Activated CD4-positive, alpha-beta T cell treated with anti-CD3 and anti-CD28 coated beads, Interleukin-2, amount 10 ng/mL, durations not matched to agents 24 days and 14 days (primary cell): ENCODE measurements around the gene HINFP. TPM values are rescaled to one million over a fixed set of nuclear protein-coding genes. Genes with fewer than 3 reads are reported as not detected.
A peak's percentile ranks its signal among the peaks of the same experiment; 100 is the strongest.
"Not testable (repeated sequence)": the region's sequence is repeated elsewhere in the genome, so short reads cannot be mapped to it uniquely, and the experiment has no call there.

Source experiments
- DNase-seq: peaks from one replicate; pipeline ENCODE4 v3.0.0; 2022
- H3K27ac Mint-ChIP-seq: one replicate; pipeline ENCODE4 v1.8.0; 2022; ENCODE audit warnings: mild to moderate bottlenecking, mixed read lengths
- H3K27me3 Mint-ChIP-seq: one replicate; pipeline ENCODE4 v1.8.0; 2022; ENCODE audit warnings: mixed read lengths
- H3K36me3 Mint-ChIP-seq: one replicate; pipeline ENCODE4 v1.8.0; 2022; ENCODE audit warnings: low read depth, mild to moderate bottlenecking, mixed read lengths
- H3K4me1 Mint-ChIP-seq: one replicate; pipeline ENCODE4 v1.8.0; 2021; ENCODE audit warnings: mixed read lengths
- H3K4me3 Mint-ChIP-seq: one replicate; pipeline ENCODE4 v1.8.0; 2022; ENCODE audit warnings: mild to moderate bottlenecking, moderate library complexity, mixed read lengths
- H3K9me3 Mint-ChIP-seq: one replicate; pipeline ENCODE4 v1.8.0; 2021; ENCODE audit warnings: mixed read lengths
- intact Hi-C: fragments of 100-400 bp; cut with micrococcal nuclease; formaldehyde crosslinking; loops from one replicate; pipeline ENCODE4 v1.15.1; 2023
- total RNA-seq: library from RNA; stranded (reverse); gene quantifications from 2 replicates; pipeline ENCODE4 v1.2.3, GENCODE V29; 2022

HINFP gene
- total RNA-seq, 1 donor from 2014 or later = 41.4 TPM

- H3K36me3 Mint-ChIP-seq = no peaks in the 10 kb centered on the region
- H3K4me1 Mint-ChIP-seq = no peaks in the 10 kb centered on the region
- no peak overlapping the region for H3K27ac Mint-ChIP-seq
- intact Hi-C loops = no loop called here
- no peaks in the 10 kb centered on the region for H3K9me3 Mint-ChIP-seq
- no peak for DNase-seq
- no peak overlapping the region for H3K4me3 Mint-ChIP-seq
- H3K27me3 Mint-ChIP-seq = peaks cover 2% of the 10 kb centered on the region
These were observed 40.5 kb downstream of the HINFP start for GRCh38 chr11:119161871-119162270.

- H3K4me1 Mint-ChIP-seq = peaks cover 9% of the 10 kb centered on the region
- no peak for DNase-seq
- no peaks in the 10 kb centered on the region for H3K36me3 Mint-ChIP-seq
- H3K27ac Mint-ChIP-seq = no peak overlapping the region
- no peaks in the 10 kb centered on the region for H3K9me3 Mint-ChIP-seq
- no peak overlapping the region for H3K4me3 Mint-ChIP-seq
- H3K27me3 Mint-ChIP-seq = no peaks in the 10 kb centered on the region
- intact Hi-C loops = no loop called here
These were observed 45.1 kb downstream of the HINFP start for GRCh38 chr11:119166368-119167076.

GRCh38 chr11:119167077-119167458 lies 45.7 kb downstream of the HINFP start:
- H3K27me3 Mint-ChIP-seq, DNase-seq, H3K36me3 Mint-ChIP-seq, intact Hi-C loops, H3K27ac Mint-ChIP-seq, H3K4me3 Mint-ChIP-seq, H3K9me3 Mint-ChIP-seq: not testable (repeated sequence)
- peaks cover 11% of the 10 kb centered on the region for H3K4me1 Mint-ChIP-seq

- Mint-ChIP-seq H3K27me3 (no peaks in the 10 kb centered on the region), H3K4me1 (peaks cover 16% of the 10 kb centered on the region), H3K9me3 (no peaks in the 10 kb centered on the region), H3K4me3 (peak overlapping the region; percentile 94), H3K36me3 (peaks cover 2% of the 10 kb centered on the region), H3K27ac (peak overlapping the region; percentile 84)
- no peak for DNase-seq
- intact Hi-C loops = loop anchor here (1.0 to 2.0 kb wide), 5 partner anchors 21 to 155 kb away; partner anchors contain the start of gene HINFP
These were observed 46.6 kb downstream of the HINFP start for GRCh38 chr11:119167933-119168332.

- H3K4me3 Mint-ChIP-seq = peak within 1 kb of the TSS; percentile 94
- DNase-seq = peak; percentile 95
- H3K4me1 Mint-ChIP-seq = peaks cover 16% of the 10 kb centered on the region
- peaks cover 4% of the 10 kb centered on the region for H3K36me3 Mint-ChIP-seq
- peak within 1 kb of the TSS; percentile 94 for H3K27ac Mint-ChIP-seq
- no peaks in the 10 kb centered on the region for H3K9me3 Mint-ChIP-seq
- intact Hi-C loops = loop anchor here (1.0 to 2.0 kb wide), 5 partner anchors 22 to 154 kb away; partner anchors contain the start of gene HINFP
- no peaks in the 10 kb centered on the region for H3K27me3 Mint-ChIP-seq
These were observed 47.3 kb downstream of the HINFP start, which contains the start of gene NLRX1 for GRCh38 chr11:119168471-119169281. NLRX1 (plus strand) TSS chr11:119168725; CDS start chr11:119171404, 2,679 bp downstream.

GRCh38 chr11:119169282-119169719 lies 47.9 kb downstream of the HINFP start:
- Mint-ChIP-seq H3K9me3 (no peaks in the 10 kb centered on the region), H3K4me1 (peaks cover 16% of the 10 kb centered on the region), H3K27me3 (no peaks in the 10 kb centered on the region), H3K4me3 (peak overlapping the region; percentile 94), H3K36me3 (peaks cover 8% of the 10 kb centered on the region), H3K27ac (peak overlapping the region; percentile 94)
- intact Hi-C loops = loop anchor here (2.0 kb wide), 4 partner anchors 22 to 154 kb away; partner anchors contain the start of gene HINFP
- peak; percentile 79 for DNase-seq

GRCh38 chr11:119172513-119172912 lies 51.1 kb downstream of the HINFP start:
- H3K36me3 Mint-ChIP-seq = peaks cover 20% of the 10 kb centered on the region
- peaks cover 22% of the 10 kb centered on the region for H3K4me1 Mint-ChIP-seq
- intact Hi-C loops = no loop called here
- H3K9me3 Mint-ChIP-seq = no peaks in the 10 kb centered on the region
- no peak overlapping the region for H3K4me3 Mint-ChIP-seq
- no peaks in the 10 kb centered on the region for H3K27me3 Mint-ChIP-seq
- peak; percentile 65 for DNase-seq
- H3K27ac Mint-ChIP-seq = peak overlapping the region; percentile 8

GRCh38 chr11:119173453-119173852 lies 52.1 kb downstream of the HINFP start:
- H3K9me3 Mint-ChIP-seq = no peaks in the 10 kb centered on the region
- intact Hi-C loops = no loop called here
- H3K36me3 Mint-ChIP-seq = peaks cover 23% of the 10 kb centered on the region
- no peak overlapping the region for H3K27ac Mint-ChIP-seq
- H3K4me3 Mint-ChIP-seq = no peak overlapping the region
- peaks cover 21% of the 10 kb centered on the region for H3K4me1 Mint-ChIP-seq
- DNase-seq = no peak
- H3K27me3 Mint-ChIP-seq = no peaks in the 10 kb centered on the region

GRCh38 chr11:119175493-119176077 lies 54.2 kb downstream of the HINFP start:
- peaks cover 17% of the 10 kb centered on the region for H3K4me1 Mint-ChIP-seq
- H3K9me3 Mint-ChIP-seq = no peaks in the 10 kb centered on the region
- H3K27me3 Mint-ChIP-seq = no peaks in the 10 kb centered on the region
- no peak overlapping the region for H3K4me3 Mint-ChIP-seq
- intact Hi-C loops = no loop called here
- peak overlapping the region; percentile 63 for H3K27ac Mint-ChIP-seq
- no peak for DNase-seq
- peaks cover 30% of the 10 kb centered on the region for H3K36me3 Mint-ChIP-seq

- intact Hi-C loops = no loop called here
- no peaks in the 10 kb centered on the region for H3K27me3 Mint-ChIP-seq
These were observed 56.8 kb downstream of the HINFP start for GRCh38 chr11:119178166-119178680.

GRCh38 chr11:119179342-119179741 lies 58.0 kb downstream of the HINFP start:
- no peaks in the 10 kb centered on the region for H3K9me3 Mint-ChIP-seq
- intact Hi-C loops = no loop called here
- H3K4me3 Mint-ChIP-seq = no peak overlapping the region
- no peak for DNase-seq
- H3K27me3 Mint-ChIP-seq = no peaks in the 10 kb centered on the region
- peaks cover 10% of the 10 kb centered on the region for H3K4me1 Mint-ChIP-seq
- peaks cover 33% of the 10 kb centered on the region for H3K36me3 Mint-ChIP-seq
- H3K27ac Mint-ChIP-seq = no peak overlapping the region

More at GRCh38 chr11:119178166-119178680, 56.8 kb downstream of the HINFP start:
- H3K36me3 Mint-ChIP-seq = peaks cover 35% of the 10 kb centered on the region
- H3K4me3 Mint-ChIP-seq = peak overlapping the region; percentile 24
- peaks cover 10% of the 10 kb centered on the region for H3K4me1 Mint-ChIP-seq
- peak overlapping the region; percentile 77 for H3K27ac Mint-ChIP-seq
- H3K9me3 Mint-ChIP-seq = no peaks in the 10 kb centered on the region
- DNase-seq = no peak

GRCh38 chr11:119179983-119180382 lies 58.6 kb downstream of the HINFP start:
- peaks cover 10% of the 10 kb centered on the region for H3K4me1 Mint-ChIP-seq
- DNase-seq = no peak
- no peaks in the 10 kb centered on the region for H3K9me3 Mint-ChIP-seq
- intact Hi-C loops = no loop called here
- H3K4me3 Mint-ChIP-seq = no peak overlapping the region
- H3K27ac Mint-ChIP-seq = no peak overlapping the region
- H3K36me3 Mint-ChIP-seq = peaks cover 30% of the 10 kb centered on the region
- H3K27me3 Mint-ChIP-seq = no peaks in the 10 kb centered on the region

- H3K4me3 Mint-ChIP-seq = no peak overlapping the region
- no peaks in the 10 kb centered on the region for H3K27me3 Mint-ChIP-seq
- no peaks in the 10 kb centered on the region for H3K9me3 Mint-ChIP-seq
- H3K27ac Mint-ChIP-seq = no peak overlapping the region
- H3K36me3 Mint-ChIP-seq = peaks cover 22% of the 10 kb centered on the region
- intact Hi-C loops = no loop called here
- H3K4me1 Mint-ChIP-seq = peaks cover 4% of the 10 kb centered on the region
- no peak for DNase-seq
These were observed 59.6 kb downstream of the HINFP start for GRCh38 chr11:119180729-119181676.
